Epidermal melanocyte (primary cell): ENCODE results near the gene FOXR2.

ENCODE experiments used
- DNase-seq: peaks from one replicate; pipeline ENCODE4 v3.0.0; 2011; ENCODE audit warnings: low spot score; ENCODE audit not compliant: insufficient read length

Gene FOXR2, protein sequence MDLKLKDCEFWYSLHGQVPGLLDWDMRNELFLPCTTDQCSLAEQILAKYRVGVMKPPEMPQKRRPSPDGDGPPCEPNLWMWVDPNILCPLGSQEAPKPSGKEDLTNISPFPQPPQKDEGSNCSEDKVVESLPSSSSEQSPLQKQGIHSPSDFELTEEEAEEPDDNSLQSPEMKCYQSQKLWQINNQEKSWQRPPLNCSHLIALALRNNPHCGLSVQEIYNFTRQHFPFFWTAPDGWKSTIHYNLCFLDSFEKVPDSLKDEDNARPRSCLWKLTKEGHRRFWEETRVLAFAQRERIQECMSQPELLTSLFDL

GRCh38 chrX:55623100-55623499 is at the start of gene FOXR2:
FOXR2 (plus strand) TSS chrX:55623400; CDS start chrX:55623712, 312 bp downstream.
- DNase-seq: no peak

DNA sequence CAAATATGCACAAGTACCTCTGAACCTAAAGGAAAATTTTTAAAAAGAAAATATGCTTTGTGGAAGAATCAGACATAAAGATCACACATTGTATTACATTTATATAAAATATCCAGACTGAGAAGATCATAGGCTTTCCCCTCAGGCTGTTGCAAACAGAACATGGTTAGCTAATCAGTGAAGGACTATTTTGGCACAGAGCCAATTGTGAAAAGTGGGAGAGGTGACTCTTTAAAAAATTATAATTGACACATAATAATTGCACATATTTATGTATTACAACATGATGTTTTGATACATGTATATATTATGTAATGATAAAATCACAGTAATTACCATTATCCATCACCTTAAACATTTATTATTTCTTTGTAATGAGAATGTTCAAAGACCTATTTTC is 44.1 kb upstream of the FOXR2 start:
- no peak for DNase-seq

DNA sequence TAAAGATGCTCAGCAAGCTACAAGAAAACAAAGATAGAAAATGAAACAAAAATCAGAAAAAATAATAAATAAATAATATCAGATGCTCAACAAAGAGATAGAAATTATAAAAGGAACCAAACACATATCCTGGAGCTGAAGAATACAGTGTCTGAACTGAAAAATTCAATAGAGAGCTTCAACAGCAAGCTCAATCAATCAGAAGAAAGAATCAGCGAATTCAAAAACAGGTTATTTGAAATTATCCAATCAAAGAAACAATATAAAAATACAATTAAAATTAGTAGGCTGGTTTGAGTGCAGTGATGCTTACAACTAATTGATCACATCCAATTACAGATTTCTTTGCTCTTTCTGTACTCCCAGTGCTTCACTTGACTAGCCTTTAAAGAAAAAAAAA is 40.8 kb upstream of the FOXR2 start:
- no peak for DNase-seq

DNA sequence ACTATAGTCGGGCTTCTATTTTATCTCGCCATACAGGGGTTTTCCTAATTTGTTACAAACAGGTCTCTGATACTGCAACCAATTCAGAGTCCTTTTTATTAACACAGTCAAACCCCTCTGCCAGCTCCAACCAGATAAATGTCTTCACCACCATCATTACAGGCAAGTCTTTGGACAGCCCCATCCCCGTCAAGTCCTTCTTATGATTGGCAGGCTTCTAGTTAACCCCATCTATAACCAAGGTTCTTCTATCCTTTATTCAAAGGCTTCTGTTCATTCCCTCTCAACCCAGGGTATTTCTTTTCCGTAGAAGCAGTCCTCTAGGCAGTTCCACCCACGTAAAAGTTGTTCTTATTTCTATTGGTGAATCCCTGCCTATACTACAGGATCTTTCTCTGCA is 29.9 kb upstream of the FOXR2 start:
- no peak for DNase-seq

DNA sequence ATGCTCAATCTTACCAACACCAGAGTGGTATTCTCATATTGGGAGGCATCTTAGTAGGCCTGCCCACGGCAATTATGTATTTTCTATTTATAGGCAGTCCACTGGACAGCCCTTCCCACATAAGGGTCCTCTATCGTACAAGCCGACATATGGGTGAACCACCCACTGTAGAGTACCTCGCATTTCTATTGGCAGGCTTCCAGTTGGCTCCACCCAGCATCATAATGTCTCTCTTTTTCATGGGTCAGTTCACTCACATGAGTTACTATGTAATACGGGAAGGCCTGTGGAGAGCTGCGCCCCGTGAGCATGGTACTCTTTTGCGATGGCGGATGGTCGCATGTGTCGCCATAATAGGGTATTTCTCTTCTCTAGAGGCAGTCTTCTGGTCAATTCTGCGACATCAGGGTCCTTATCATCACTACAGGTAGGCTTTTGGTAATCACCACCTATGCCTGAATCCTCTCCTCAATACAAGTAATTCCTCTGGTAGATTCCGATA is 29.4 kb upstream of the FOXR2 start:
- DNase-seq: no peak

GRCh38 chrX:55598333-55598732 is 24.9 kb upstream of the FOXR2 start:
- DNase-seq: no peak

GRCh38 chrX:55619547-55619946 is 3.7 kb upstream of the FOXR2 start:
- DNase-seq: no peak

GRCh38 chrX:55624403-55624802 is 1.2 kb downstream of the FOXR2 start:
- no peak for DNase-seq

DNA sequence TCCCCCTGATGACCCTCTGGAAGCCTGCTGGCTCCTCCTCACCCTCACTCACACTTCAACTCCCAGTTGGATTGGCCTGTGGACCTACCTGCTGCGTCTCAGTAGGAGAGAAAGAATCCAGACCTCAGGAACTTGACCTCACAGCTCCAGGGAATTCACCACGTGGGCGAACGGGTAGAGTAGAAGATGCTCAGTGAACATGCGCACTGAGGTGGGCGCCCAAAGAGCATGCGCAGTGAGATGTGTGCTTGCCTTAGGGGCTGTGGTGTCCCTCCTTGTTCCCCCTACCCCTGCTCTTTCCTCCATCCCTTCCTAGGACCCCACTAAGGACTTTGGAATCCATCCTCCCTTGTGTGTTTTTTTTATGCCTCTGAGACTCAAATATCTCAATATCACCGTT is 12.9 kb downstream of the FOXR2 start:
- no peak for DNase-seq

GRCh38 chrX:55638933-55639332 is 15.7 kb downstream of the FOXR2 start:
- no peak for DNase-seq

DNA sequence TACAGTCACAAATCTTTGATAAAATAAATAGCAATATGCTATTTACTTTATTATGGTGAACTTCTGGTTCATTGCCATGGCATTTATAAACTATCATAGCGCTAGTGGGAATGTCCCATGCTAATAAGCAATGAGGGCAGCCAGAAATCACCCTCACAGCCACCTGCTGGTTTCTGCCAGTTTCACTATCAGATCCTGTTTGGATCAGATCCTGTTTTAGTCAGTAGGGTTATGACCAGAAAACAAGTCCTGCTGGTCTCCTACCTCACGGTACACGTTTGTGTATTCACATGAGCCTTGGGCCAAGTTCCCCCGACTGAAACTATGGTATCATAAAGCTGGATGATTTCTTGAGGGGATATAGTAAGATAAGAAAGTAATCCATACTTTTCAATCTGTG is 17.7 kb downstream of the FOXR2 start:
- no peak for DNase-seq

GRCh38 chrX:55648434-55648833 is 25.2 kb downstream of the FOXR2 start:
- DNase-seq: no peak

- no peak for DNase-seq
These were observed 36.7 kb downstream of the FOXR2 start for GRCh38 chrX:55659931-55660330.

DNA sequence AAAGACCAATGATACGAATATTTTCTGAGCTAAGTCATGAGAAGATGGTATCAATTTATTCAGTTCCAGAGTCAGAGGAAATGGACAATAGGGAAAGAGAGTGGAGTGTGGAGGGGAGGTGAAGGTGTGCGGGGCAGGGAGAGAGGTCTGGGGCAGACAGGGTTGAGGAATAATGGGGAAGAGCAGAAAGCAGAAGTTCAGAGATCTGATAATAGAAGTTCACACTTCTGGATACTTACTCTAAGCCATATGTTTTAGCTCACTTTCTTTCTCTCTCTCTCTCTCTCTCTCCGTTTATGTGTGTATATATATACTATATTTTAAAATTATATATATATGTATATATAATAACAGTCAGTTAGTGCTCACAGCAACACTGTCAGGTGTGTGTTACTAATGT is 40.4 kb downstream of the FOXR2 start:
- DNase-seq: no peak

GRCh38 chrX:55668084-55668483 is 44.9 kb downstream of the FOXR2 start:
- DNase-seq: no peak
